GM18526 (cell line): ENCODE results near the gene GATB.

Experiments used
- POLR2A ChIP-seq: IDR thresholded peaks from 3 replicates; pipeline ENCODE4 v1.6.1; 2011; ENCODE audit not compliant: insufficient read length; ENCODE audit errors: extremely low read depth

Gene GATB

GRCh38 chr4:151700566-151701316 is 60.1 kb downstream of the GATB start:
- no peak for TF ChIP-seq POLR2A

- TF ChIP-seq POLR2A, result no peak
Measured at GRCh38 chr4:151698213-151698612, 62.6 kb downstream of the GATB start.

GRCh38 chr4:151694961-151695720 is 65.7 kb downstream of the GATB start:
- no peak for TF ChIP-seq POLR2A

GRCh38 chr4:151692821-151693673 is 67.8 kb downstream of the GATB start:
- TF ChIP-seq POLR2A, result no peak

GRCh38 chr4:151692443-151692782 is 68.4 kb downstream of the GATB start:
- TF ChIP-seq POLR2A, result no peak

- no peak for TF ChIP-seq POLR2A
Measured at GRCh38 chr4:151691639-151692442, 69.0 kb downstream of the GATB start.

GRCh38 chr4:151690876-151691275 is 69.9 kb downstream of the GATB start:
- no peak for TF ChIP-seq POLR2A

- no peak for TF ChIP-seq POLR2A
Measured at GRCh38 chr4:151690164-151690870, 70.5 kb downstream of the GATB start.

GRCh38 chr4:151689211-151689991 is 71.4 kb downstream of the GATB start:
- no peak for TF ChIP-seq POLR2A

GRCh38 chr4:151688785-151689043 is 72.1 kb downstream of the GATB start:
- TF ChIP-seq POLR2A, result no peak

- no peak for TF ChIP-seq POLR2A
Measured at GRCh38 chr4:151688003-151688784, 72.6 kb downstream of the GATB start.

GRCh38 chr4:151687021-151687640 is 73.7 kb downstream of the GATB start:
- TF ChIP-seq POLR2A, result no peak

- no peak for TF ChIP-seq POLR2A
Measured at GRCh38 chr4:151685303-151685702, 75.5 kb downstream of the GATB start.
